Measurements from ENCODE around the gene LSM10. TPM values are rescaled to one million over a fixed set of nuclear protein-coding genes. Genes with fewer than 3 reads are reported as not detected.
A peak's percentile ranks its signal among the peaks of the same experiment; 100 is the strongest.

LSM10 gene
- total RNA-seq, 4 donors from 2014 or later, result 3.7 to 48.1 (median 15.1) TPM

DNA sequence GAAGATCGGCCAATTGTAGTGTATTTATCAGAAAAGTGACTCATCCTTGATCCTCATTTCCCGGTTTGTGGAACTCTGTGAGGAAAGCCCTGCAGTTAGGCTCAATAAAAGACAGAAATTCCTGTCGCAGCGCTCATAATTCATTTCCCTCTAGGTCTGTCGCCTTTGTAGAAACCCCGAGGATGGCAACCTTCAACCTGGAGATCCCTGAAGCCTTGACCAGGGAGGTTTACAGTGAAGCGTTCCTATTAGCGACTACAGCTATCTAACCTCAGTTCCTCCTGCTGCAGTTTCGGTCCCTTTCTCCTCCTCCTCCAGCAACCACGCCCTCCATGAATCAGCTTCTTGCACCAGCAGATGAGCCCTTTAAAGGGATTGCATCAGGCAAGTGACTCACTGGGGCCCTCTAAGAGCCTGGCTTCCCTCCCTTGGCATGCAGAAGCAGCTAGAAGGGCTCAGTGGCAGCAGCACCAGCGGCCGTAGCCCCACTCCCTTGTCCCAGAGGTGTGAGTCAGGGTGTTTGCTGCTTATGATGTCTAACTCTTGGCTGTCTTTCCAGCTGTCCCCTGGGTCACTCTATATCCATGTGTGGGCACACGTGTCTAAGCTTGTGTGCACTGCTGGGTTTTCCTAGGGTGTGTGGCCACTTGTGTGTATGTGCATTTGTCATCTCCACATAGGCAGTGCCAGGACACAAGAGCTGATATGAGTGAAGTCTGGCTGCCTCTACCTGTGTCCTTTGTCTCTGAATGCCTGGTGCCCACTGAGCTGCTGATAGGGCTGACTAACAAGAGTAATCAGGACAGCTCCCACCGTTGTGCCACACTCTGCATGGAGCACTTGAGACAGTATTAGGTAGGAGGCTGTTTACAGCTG lies 11.2 kb downstream of the LSM10 start:
- intact Hi-C loops (cut with DNase I; ENCODE audit: low total_unique reads), result no loop called here
- Histone ChIP-seq H3K4me3 (peak overlapping the region; percentile 53 to 95), H3K9me3 (no peaks in the 10 kb centered on the region), H3K4me1 (peaks cover 6 to 11% of the 10 kb centered on the region in 2 donors), H3K36me3 (no peaks in the 10 kb centered on the region), H3K27ac (peak overlapping the region; percentile 99), H3K27me3 (no peaks in the 10 kb centered on the region)
- peak; percentile 83 to 97 for TF ChIP-seq POLR2A (IDR thresholded peaks at IDR 0.05)
- TF ChIP-seq, protein P1, sequence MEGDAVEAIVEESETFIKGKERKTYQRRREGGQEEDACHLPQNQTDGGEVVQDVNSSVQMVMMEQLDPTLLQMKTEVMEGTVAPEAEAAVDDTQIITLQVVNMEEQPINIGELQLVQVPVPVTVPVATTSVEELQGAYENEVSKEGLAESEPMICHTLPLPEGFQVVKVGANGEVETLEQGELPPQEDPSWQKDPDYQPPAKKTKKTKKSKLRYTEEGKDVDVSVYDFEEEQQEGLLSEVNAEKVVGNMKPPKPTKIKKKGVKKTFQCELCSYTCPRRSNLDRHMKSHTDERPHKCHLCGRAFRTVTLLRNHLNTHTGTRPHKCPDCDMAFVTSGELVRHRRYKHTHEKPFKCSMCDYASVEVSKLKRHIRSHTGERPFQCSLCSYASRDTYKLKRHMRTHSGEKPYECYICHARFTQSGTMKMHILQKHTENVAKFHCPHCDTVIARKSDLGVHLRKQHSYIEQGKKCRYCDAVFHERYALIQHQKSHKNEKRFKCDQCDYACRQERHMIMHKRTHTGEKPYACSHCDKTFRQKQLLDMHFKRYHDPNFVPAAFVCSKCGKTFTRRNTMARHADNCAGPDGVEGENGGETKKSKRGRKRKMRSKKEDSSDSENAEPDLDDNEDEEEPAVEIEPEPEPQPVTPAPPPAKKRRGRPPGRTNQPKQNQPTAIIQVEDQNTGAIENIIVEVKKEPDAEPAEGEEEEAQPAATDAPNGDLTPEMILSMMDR (IDR thresholded peaks at IDR 0.05), result no peak
- peak; percentile 94 to 99 for DNase-seq

DNA sequence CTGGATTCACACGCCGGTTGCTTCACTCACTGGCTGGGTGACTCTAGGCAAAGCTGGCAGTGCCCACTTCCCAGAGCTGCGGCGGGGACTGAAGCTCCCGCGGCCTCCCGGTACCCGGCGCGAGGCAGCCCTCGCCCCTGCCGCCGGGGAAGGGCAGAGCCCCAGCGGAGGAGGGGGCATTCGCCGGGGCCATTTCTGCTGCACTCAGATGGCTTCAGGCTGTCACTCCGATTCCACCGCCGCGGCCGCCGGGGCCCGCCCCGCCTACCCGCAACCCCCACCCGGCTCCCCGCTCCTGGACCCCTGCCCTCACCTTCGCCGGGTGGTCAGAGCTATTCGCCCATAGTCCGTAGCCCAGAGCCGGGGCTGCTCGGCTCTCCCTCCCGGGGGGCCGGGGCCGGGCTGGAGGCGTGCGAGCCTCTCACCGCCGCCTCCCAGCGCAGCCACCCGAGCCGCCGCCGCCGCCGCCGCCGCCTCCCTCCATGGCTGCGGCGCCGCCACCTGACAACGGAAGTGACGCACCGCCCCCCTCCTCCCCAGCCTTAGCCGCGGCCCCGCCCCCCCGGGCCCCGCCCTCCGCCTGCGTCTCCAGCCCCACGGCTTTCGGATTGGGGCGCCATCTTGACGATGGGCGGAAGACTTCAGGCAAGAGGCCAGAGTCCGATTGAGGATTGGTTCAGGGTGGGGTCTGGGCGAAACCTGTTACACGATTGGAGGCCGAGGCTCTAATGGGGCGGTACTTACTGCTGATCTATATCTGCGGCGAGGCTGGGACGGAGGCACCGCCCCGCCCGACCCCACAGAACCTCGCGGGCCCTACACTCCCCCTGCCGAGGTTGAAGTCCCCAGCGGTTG lies 12.1 kb downstream of the LSM10 start, which contains the start of gene STK40:
TSS of gene STK40 (minus strand) at position 515 of the 855 bp plus-strand sequence. CDS start 24,592 bp downstream, outside the sequence.
- no peaks in the 10 kb centered on the region for H3K36me3 ChIP-seq

DNA sequence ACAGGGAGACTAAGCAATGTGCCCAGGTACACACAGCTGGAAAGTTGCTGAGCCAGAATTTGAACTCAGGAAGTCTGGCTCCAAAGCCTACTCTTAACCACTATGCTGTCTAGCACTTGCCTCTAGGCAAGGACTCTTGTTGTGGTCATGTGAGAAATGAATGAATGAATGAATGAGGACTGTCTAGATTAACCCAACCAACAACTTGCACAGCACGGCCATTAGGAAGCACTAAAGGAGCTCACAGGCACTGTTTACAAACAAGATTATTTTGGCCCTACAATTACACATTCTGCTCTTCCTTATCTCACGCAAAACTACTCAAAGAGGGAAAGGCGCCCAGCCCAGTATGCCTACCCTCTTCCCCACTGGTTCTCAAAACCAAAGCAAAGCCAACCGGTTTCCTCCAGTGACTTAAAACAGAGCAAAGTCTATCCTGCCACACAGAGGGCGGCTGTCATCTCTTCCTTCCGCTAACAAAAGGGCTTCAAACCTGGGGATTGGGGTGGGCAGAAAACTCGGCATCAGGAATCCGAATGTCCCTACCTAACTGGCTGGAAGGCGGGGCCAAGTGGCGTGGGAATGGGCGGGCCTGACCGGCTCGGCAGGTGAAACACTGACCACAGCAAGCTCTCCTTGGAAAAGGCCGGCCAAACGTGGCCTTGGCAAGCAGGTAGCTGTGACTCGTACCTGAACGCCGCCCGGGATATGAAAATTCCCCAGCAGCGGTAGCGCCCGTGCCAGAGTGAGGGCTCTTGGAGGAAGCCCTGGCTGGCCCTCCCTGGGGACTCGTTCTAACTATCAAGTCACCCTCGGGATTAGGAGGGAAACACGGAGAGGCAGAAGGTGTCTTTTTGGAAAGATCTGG lies 12.9 kb downstream of the LSM10 start:
- DNase-seq, result peak; percentile 56 to 58
- H3K4me1 ChIP-seq, result peaks cover 6 to 18% of the 10 kb centered on the region in 2 donors

More for the DNA sequence above, 12.1 kb downstream of the LSM10 start, which contains the start of gene STK40:
- Histone ChIP-seq H3K4me3 (peak within 1 kb of the TSS; percentile 95 to 97), H3K4me1 (peaks cover 6 to 11% of the 10 kb centered on the region in 2 donors), H3K9me3 (no peaks in the 10 kb centered on the region), H3K27ac (peak within 1 kb of the TSS; percentile 99), H3K27me3 (no peaks in the 10 kb centered on the region)
- TF ChIP-seq, protein P1 (IDR thresholded peaks at IDR 0.05), result peak in 1 of 4 experiments; percentile 10
- TF ChIP-seq POLR2A (IDR thresholded peaks at IDR 0.05), result peak; percentile 76 to 98
- intact Hi-C loops (cut with DNase I; ENCODE audit: low total_unique reads), result no loop called here
- DNase-seq, result peak; percentile 99

DNA sequence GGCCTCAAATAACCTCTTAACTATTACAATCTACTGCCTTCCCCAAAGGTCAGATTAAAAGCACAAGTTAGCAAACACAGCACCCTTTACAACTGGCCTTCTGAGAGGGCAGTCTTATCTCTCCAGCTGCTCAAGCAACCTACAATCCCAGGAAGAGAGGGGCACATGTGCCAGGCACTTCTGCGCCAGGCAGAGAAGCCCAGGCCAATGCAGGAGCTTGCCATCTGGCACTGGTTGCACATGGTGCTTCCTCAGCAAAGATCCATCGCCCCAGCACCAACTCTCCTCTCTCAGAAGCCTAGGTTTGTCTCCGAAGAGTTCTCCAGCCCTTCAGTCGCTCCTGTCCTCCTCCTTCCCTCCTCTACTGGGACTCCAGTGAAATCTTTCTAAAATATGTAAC lies 14.5 kb downstream of the LSM10 start:
- intact Hi-C loops (cut with DNase I; ENCODE audit: low total_unique reads), result no loop called here

More for the DNA sequence above, 12.9 kb downstream of the LSM10 start:
- no peaks in the 10 kb centered on the region for H3K9me3 ChIP-seq
- peak overlapping the region; percentile 99 for H3K27ac ChIP-seq
- H3K27me3 ChIP-seq, result no peaks in the 10 kb centered on the region
- intact Hi-C loops (cut with DNase I; ENCODE audit: low total_unique reads), result no loop called here
- H3K36me3 ChIP-seq, result no peaks in the 10 kb centered on the region
- peak overlapping the region; percentile 95 to 97 for H3K4me3 ChIP-seq
- TF ChIP-seq, protein P1 (IDR thresholded peaks at IDR 0.05), result no peak
- no peak for TF ChIP-seq POLR2A (IDR thresholded peaks at IDR 0.05)

More for the DNA sequence above, 14.5 kb downstream of the LSM10 start:
- DNase-seq, result no peak
- Histone ChIP-seq H3K4me1 (peaks cover 6 to 18% of the 10 kb centered on the region in 2 donors), H3K27ac (peak overlapping the region in 1 of 2 donors; percentile 3), H3K27me3 (no peaks in the 10 kb centered on the region), H3K4me3 (no peak overlapping the region), H3K36me3 (no peaks in the 10 kb centered on the region), H3K9me3 (no peaks in the 10 kb centered on the region)
- TF ChIP-seq, protein P1 (IDR thresholded peaks at IDR 0.05), result no peak
- TF ChIP-seq POLR2A (IDR thresholded peaks at IDR 0.05), result no peak
